NCI-H2081 treated with DMSO at 0.1 percent for 48 hours (cell line): Measurements from ENCODE around the gene MYOF.
"Not testable (repeated sequence)": the region's sequence is repeated elsewhere in the genome, so short reads cannot be mapped to it uniquely, and the experiment has no call there.

Source experiments
- DNase-seq: peaks from one replicate; lab custom pipeline; 2025; lab: John Stamatoyannopoulos, UW

MYOF gene

DNA sequence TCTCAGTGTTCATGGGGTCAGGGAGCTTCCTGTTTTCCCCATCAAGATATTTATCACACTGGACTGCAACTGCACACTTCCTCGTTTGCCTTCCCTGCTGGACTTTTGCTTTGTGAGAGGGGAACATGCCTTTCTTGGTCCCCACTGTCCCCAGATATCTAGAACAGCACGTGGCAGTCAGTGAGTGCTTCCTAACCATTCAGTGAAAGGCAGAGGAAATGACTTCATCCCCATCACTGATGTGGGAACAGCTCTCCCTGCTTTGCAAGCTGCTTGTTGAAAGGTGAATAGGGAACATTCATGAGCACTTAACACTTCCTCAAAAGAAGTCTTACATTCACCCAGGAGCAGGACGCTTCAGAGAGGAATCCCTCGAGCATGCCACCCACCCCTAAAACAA, 135.4 kb downstream of the MYOF start:
- no peak for DNase-seq

DNA sequence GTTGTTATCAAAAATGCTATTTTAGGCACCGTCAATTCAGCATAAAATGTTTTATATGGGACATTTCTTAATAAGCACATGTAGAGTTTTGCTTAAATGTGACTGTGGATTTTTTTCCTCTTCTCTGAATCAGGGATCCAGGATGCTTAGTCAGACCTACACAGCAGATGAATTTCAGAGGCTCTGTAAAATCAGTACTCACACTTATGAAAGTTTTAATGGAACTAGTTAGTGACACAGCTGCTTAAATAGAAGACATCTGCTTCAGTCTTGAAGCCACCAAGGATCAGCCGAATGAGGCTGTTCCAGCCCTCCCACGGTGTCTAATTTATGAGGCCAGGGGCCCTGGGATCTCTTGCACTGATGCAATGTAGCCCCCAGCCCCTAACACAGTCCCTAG, 136.0 kb downstream of the MYOF start:
- DNase-seq: no peak

DNA sequence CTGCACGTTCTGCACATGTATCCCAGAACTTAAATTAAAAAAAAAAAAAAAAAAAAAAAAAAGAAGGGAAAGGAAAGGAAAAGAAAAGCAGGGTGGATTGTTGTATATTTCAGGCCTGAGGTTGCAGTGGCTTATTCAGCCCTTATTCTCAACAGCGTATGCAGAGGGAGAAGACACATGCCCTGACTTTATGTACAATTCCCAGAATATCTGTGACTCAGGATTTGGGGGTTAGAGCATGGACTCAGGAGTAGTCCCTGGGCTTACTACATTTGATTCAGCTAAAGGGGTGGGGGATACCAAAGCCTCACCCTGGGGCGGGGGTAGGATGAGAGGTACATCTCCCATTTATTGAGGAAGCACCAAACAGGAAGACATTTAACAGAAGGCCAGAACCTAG, 137.4 kb downstream of the MYOF start:
- DNase-seq: no peak

DNA sequence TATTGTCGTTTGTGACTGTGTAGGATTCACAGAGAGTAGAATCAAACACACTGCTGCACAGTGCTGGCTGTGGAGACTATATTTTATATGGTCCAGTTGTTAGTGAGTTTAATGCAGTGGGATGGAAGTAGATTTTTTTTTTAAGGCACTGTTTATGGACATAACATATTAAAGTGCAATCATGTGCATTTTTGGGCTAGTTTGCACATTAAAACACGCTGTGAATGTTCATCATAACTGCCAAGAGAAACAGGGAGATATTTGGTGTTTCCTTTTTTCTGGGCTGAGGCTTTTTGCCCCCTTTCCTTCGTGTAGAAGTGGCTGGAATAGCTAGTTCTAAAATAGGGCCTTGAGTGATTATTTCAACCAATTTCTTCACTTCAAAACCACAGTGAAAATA, 139.2 kb downstream of the MYOF start:
- DNase-seq: no peak

DNA sequence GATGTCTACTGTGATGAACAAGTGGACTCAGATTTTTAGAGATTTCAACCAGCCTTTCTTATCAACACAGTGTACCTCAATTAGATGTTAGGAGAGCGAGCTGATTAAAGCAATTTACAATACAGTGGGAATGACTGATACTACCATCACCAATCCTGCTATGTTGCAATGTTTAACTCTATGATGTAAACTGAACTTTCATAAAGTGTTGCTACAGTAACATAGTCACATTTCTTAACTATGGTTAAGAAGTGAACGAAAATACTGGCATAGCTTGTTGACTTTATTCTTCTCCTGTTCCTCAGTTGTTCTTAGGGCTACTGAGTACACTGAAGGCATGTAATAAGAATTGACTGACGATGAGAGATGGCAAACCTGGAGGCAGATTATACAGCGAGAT, 139.8 kb downstream of the MYOF start:
- no peak for DNase-seq

DNA sequence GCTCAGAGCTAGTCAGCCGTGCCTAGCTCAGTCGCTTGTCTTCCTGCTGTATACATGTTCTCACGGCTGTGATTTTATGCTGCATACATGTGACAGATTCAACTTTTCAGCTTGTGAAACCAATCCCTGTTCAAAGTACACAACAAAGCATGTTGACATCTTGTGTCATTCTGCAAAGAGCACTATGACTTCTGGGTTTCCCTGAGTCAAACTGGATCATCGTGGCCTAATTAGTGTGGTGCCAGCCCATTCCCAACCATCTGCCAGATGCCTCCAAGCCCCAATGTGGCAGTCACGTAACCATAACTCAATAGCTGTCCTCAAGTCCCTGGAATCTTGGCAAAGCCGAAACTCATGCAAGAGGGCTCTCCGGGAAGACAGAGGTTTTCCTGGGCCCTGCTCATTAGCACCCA, 144.8 kb downstream of the MYOF start:
- DNase-seq: no peak

DNA sequence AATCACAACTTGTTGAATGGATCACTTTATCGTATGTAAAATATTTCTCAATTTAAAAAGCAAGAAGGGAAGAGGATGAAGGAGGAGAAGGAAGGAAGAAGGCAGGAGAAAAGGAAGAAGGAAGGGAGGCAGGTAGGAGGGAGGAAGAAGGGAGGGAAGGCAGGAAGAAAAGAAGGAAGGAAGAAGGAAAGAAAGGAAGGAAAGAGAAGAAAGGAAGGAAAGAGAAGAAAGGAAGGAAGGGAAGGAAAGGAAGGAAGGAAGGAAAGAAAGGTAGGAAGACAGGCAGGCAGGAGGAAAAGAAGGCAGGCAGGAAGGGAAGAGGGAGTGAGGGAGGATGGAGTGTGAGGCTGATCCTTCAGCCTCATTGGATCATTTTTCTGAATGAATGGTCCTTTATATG, 145.5 kb downstream of the MYOF start:
- DNase-seq: no peak

DNA sequence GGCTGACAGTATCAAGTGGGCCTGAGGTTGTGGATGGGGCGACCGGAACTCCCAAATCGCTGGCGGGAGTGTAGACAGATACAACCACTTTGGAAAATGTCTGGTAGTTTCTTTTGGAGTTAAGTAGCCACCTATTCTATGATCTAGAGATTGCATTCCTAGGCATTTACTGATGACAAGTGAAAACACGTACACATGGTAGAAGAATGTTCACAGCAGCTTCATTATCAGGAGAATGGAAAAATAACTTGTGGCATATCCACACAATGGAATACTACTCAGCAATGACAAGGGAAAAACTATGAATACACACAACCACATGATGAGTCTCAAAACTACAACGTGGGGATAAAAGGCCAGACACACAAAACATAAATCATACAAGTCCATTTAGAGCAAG, 146.0 kb downstream of the MYOF start:
- no peak for DNase-seq

DNA sequence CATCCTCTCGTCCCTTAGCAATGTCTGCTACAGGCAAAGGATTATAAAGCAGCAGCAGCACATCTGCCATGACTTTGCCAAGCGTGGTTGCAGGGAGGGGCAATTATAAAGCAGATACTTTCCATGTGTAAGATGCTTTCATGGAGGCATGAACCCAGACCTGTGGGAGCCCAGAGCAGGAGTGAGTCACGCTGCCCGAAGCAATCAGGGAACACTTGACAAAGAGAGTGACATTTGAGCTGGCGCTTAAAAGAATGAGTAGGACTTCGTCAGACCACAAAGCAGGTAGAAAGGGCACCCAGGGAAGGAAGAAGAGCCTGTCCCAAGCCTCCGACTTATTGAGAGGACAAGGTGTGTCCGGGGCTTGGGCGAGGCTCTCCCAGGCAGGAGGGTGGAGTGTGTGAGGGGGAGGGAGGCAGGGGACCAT, 147.2 kb downstream of the MYOF start:
- no peak for DNase-seq

DNA sequence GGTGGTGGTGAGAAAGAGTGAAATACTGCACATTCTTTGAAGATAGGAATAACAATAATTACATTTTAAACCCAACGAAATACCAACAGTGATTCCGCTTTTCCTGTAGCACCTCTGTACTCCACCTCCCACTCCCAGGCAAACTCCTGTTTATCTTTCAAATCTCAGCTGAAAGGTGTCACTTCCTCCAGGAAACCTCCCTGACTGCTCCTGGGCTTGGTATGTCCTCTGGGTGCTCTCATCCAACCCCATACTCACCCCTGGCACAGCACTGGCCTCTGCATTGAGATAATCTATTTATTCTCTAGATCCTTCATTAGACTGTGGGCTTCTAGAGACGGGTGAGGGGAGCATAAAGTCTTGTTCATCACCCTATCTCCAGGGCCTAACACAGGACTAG, 148.0 kb downstream of the MYOF start:
- no peak for DNase-seq

DNA sequence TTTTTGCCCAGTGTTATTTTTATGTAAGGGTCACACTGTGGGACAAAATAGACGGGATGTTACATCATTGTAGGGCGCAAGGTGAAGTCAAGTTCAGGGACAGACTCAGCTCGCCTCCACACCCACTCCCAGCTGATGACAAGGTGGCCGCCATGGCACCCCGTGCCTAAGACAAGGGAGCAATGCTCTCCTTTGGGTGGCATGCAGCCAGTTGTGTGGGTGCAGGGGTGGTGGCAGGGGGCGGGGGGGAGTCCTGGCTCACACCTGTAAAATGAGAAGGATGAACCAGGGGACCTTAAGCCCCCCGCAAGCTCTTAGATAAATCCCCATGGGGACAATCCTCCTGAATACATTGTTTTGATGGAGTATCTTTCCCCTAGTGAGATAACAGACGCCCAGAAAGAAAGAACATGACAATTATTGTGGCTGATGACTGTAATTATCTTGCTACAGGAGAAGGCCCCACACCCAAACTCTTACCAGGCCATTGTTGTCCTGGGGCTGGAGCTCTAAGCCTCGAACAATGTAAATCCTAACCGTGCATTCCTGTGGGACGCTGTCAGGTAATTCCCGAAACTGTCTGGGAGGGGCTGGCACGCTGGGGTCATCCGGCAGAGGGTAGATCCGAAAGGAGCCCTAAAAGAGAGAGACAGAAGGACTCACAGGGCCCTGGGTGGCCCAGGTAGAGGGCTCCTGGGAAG, 148.7 kb downstream of the MYOF start:
- DNase-seq: peak; percentile 8

DNA sequence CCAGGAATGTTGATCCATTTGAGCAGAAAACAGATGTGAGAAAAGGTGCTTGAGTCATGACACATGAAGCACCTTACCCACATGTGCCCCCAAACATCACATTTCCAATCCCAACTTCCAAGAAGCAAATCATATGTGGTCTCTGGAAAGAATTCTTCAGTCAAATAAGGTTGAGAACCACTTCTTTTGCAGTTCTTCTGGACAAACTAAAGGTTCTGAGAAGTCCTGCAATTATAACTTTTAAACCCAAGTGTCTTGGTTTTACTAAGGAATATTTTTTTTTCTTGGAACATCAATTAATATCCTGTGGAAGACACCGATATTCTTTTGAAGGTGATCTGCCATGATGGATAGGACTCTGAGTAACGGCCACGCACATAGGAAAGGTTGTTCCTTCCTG, 151.3 kb downstream of the MYOF start:
- DNase-seq: no peak

DNA sequence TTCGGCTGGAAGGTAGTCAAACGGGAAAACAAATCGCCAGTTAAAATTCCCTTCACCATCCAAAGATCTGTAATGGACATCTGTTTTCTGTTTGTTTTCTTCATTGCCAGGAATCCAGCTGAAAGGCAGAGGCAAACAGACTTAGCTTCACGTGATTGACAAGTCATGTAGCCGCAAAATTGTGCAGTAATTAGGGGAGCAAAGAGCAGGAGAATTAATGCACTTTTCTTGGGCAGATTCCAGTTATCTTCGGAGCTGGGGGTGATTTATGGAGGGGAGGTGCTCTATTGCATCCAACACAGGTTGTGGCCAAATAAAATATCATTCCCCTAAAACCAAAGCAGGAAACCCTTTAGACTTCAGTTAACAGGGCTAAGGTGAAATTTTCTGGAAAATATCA, 162.2 kb downstream of the MYOF start:
- DNase-seq: no peak

DNA sequence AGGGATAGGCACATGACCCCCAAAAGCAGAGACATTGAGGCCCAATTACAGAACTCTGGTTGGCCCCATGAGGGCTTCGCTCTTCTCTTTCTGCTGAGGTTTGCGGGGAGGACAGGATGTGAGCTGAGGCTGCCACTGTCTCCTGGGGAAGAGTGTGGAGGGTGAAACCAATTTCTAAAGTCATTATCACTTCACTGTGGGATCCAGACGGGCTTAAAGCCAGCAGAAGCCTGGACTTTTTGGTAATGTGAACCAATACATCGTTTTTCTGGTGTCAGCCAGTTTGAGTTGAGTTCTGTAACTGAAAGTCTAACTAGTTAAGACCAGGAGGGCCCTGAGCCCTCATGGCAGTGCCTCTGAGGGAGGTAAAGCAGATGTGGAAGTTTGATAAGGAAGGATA, 163.0 kb downstream of the MYOF start:
- DNase-seq: no peak

DNA sequence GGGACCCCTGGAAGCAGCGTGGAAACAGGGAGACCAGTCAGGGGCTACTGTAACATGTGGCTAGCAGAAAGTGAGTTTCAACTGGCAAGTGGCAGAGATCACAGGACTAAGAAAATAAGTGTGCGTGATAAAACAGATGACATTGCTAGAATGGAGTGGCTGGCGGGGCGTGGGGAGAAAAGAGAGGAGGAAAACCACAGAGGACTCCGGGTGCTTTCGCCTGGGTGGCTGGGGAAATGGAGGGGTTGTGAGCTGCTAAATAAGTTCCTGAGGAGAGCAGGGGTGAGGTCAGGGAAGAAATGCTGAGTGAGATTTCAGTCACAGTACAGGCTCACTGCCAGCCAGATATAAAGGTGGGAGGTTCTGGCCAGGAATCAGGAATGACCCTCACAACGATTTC, 166.9 kb downstream of the MYOF start:
- DNase-seq: no peak

DNA sequence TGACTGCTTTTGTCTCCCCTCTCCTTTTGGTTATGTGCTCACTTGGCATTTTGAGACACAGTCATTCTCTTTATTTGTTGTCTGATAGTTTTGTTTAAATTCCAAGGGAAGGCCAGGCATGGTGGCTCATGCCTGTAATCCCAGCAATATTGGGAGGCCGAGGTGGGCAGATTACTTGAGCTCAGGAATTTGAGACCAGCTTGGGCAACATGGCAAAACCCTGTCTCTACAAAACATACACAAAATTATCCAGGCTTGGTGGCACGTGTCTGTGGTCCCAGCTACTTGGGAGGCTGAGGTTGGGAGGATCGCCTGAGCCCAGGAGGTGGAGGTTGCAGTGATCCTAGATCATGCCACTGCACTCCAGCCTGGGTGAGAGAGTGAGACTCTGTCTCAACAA, 167.5 kb downstream of the MYOF start:
- DNase-seq: not testable (repeated sequence)

DNA sequence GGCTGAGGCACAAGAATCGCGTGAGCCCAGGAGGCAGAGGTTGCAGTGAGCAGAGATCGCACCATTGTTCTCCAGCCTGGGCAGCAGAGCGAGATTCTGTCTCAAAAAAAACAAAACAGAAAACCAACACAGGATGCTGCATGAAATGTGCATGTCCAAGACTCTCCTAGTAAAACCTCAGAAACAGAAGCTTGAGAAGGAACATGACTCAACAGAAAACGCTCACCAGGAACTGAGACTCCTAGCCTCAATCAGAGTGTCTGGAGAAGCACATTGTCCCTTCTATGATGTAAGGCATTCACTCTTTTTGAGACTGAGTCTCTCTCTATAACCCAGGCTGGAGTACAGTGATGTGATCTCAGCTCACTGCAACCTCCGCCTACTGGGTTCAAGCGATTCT, 168.3 kb downstream of the MYOF start:
- DNase-seq: no peak

DNA sequence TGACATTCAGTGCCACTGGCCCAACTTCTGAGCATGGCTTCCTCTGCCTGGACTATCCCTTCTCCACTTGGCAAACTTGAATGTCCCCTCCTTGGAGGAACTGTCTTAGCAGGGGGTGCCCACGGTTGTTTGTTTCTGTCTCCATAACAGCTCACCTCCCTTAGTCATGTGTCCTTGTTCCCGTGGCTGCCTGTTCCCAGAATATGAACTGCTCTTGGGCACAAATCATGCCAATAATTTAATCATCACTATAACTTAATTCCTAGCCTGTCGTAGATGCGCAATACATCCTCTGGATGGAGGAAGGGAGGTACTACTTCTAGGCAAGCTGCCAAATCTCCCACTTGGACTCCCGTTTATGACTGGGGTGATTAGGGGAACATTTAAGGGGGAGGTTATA, 173.1 kb downstream of the MYOF start:
- no peak for DNase-seq

DNA sequence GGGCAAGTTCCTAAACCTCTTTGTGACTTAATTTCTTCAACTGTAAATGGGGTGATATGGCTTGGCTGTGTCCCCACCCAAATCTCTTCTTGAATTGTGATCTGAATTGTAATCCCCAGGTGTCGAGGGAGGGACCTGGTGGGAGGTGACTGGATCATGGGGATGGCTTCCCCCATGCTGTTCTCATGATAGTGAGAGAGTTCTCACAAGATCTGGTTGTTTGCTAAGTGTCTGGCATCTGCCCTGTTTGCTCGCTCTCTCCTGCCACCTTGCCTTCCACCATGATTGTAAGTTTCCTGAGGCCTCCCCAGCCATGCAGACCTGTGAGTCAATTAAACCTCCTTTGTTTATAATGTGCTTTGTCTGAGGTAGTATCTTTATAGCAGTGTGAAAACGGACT, 177.0 kb downstream of the MYOF start:
- DNase-seq: no peak

DNA sequence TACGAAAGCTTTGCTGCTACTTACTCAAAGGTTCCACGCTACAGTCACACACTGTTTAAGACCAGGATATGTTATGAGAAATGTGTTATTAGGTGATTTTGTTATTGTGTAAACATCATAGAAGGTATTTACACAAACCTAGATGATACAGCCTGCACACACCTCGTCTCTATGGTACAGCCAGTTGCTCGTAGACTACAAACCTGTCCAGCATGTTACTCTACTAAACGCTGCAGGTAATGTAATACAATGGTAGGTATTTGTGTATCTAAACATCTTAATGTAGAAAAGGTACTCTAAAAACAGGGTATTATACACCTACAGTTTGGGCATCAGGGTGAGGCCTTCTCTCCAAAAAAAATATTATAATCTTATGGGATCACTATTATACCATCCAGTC, 181.2 kb downstream of the MYOF start:
- DNase-seq: no peak

DNA sequence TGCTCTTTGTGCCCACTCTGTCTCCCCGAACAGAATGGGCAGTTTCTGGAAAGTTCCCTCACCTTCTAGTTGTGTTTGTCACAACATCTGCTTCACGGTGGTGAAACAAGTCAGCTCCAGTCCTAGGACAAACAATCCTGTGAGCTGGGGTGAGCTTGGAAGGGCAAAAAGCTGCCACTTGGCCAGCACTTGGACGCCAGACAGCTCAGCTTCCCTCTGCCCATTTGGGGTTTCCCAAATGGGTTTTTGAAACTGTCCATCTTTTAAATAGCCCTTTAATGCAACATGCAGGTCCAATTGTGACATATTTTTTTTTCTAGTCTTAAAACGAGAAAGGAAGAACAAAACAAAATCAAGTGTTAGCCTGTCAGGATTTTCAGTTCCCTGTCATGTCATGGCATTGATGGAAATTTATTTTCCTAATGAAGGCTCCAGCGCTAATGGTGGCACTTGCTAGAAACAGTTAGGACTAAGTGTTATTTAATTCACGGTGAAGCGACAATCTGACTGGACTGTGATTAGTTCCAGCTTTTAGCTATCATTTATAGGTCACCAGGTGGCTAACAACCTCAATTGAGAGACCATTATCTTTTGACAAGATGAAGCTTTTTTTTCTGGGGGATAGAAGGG, 181.7 kb downstream of the MYOF start:
- DNase-seq: no peak

DNA sequence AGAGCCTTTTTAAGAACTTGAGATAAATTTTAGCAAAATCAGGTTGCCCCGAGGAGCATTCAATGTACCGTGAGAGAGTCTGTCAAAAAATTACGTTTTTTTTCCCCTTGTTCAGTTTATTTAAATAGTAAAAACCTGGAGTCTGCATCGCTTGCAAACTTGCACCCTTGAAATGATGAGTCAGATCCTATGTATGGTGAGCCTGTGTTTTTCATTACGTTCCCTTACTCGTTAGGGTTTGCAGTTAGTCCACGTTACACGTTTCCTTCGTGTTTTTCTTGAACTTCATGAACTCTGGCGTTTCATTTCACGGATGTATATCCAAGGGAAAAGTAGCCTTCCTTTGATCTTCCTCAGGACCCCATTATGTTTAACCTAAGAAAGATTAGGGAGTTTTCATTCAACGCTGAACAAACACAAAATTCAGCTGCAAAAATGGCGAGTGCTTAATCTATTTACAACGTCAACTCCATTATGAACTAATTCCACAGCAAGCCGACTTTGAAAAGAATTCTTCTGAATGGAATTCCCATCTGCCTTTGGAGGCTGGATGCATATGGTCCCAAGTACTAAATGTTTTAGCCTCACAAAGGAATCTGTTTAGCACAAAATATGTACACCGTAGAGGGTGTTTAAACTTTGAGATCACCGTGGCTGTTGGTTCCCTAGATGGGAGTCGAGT, 182.4 kb downstream of the MYOF start:
- no peak for DNase-seq

DNA sequence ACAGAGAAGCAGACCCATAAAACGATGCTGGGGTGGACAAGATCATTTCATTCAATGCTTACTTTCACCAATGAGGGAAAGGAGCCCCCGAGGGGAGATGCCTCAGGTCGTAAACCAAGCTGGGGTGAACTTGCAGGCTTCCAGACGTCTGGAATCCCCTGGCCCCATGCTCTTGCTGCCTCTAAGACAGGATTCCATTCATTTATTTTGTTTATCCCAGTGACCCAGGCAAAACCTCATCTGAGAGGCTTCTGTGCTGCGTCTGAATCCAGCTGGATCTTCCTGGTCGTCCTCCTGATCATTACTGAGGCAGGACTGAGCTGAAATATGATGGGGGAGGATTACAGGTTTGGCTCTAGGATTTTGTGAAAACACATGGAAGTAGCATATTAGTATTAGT, 182.9 kb downstream of the MYOF start:
- DNase-seq: no peak

DNA sequence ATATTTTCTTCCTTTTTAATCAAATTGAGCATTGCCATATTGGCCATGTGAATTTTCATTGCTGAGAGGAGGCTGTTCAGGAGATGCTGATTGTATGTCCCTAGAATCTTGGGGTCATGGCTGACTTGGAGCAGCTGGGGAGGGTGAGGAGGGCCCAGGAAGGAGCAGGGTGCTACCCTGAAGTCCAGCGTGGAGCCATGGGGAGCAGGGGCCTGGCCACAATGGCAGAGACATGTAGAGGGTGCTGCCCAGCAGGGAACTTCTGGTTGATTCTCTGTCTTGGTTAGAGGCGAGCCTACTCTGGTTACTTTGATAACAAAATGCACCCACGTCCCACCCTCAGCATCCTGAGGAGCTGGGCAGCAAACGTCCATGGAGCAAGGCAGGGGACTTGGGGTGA, 186.0 kb downstream of the MYOF start:
- no peak for DNase-seq
